Activated CD4-positive, alpha-beta memory T cell treated with anti-CD3 and anti-CD28 coated beads, Interleukin-2, amount 10 ng/mL, durations not matched to agents 7 days and 5 days (primary cell): ENCODE data around the gene CDC42EP4. TPM values are rescaled to one million over a fixed set of nuclear protein-coding genes. Genes with fewer than 3 reads are reported as not detected.

Source experiments
- total RNA-seq, 2 experiments: library from RNA; stranded (reverse); gene quantifications; one replicate each; pipeline ENCODE4 v1.2.3, GENCODE V29; 2021

The CDC42EP4 gene
- total RNA-seq, 2 experiments from 2014 or later: 3.6 to 3.8 TPM

Other genes starting within 250 kb of the CDC42EP4 start
- 10 to 100 TPM; 17.0 to 17.3 TPM for gene SLC39A11, start 219.3 kb downstream of the CDC42EP4 start, total RNA-seq
- under 1 TPM in 1 of 2 experiments, not detected in 1; 0.03 TPM for gene SSTR2, start 147.0 kb downstream of the CDC42EP4 start, total RNA-seq
- gene COG1, start 118.9 kb downstream of the CDC42EP4 start, total RNA-seq: 10 to 100 TPM; 30.4 to 32.9 TPM
- gene CPSF4L, start 50.1 kb downstream of the CDC42EP4 start, total RNA-seq: not detected